Measurements from ENCODE around the gene GALNTL6.
A peak's percentile ranks its signal among the peaks of the same experiment; 100 is the strongest.

Gene GALNTL6

DNA sequence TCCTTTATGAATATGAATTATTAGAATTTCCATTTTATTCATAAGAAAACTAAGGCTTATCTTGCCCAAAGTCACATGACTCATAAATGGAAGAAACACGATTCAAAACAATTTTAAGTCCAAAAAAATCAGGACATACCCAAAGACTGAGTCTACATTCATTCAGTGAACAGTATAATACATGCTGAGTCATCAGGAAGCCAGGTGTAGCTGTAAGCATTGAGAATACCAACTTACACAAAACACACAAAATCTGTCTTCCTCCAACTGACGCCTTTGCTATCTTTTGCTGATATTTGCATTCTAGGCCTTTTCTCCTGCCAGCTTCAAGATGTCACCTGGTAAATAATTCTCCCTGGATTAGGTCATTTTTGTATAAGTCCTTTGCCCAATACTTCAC, 835.3 kb downstream of the GALNTL6 start:
- TF ChIP-seq, protein P1, sequence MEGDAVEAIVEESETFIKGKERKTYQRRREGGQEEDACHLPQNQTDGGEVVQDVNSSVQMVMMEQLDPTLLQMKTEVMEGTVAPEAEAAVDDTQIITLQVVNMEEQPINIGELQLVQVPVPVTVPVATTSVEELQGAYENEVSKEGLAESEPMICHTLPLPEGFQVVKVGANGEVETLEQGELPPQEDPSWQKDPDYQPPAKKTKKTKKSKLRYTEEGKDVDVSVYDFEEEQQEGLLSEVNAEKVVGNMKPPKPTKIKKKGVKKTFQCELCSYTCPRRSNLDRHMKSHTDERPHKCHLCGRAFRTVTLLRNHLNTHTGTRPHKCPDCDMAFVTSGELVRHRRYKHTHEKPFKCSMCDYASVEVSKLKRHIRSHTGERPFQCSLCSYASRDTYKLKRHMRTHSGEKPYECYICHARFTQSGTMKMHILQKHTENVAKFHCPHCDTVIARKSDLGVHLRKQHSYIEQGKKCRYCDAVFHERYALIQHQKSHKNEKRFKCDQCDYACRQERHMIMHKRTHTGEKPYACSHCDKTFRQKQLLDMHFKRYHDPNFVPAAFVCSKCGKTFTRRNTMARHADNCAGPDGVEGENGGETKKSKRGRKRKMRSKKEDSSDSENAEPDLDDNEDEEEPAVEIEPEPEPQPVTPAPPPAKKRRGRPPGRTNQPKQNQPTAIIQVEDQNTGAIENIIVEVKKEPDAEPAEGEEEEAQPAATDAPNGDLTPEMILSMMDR (IDR thresholded peaks at IDR 0.05; ENCODE audit: poor library complexity, severe bottlenecking): no peak
- no peaks in the 10 kb centered on the region for H3K36me3 ChIP-seq (ENCODE audit: low read depth)
- no peak overlapping the region for H3K27ac ChIP-seq (ENCODE audit: poor library complexity, severe bottlenecking)
- ATAC-seq (ENCODE audit: low read depth) (peak; percentile 82), DNase-seq (ENCODE audit: low spot score) (no peak)
- H3K27me3 ChIP-seq (ENCODE audit: insufficient read depth, poor library complexity, severe bottlenecking): no peaks in the 10 kb centered on the region
- H3K4me3 ChIP-seq (ENCODE audit: severe bottlenecking): no peak overlapping the region
- peaks cover 8% of the 10 kb centered on the region for H3K4me1 ChIP-seq (ENCODE audit: insufficient read depth, poor library complexity, severe bottlenecking)
- H3K9me3 ChIP-seq (ENCODE audit: severe bottlenecking): no peaks in the 10 kb centered on the region

DNA sequence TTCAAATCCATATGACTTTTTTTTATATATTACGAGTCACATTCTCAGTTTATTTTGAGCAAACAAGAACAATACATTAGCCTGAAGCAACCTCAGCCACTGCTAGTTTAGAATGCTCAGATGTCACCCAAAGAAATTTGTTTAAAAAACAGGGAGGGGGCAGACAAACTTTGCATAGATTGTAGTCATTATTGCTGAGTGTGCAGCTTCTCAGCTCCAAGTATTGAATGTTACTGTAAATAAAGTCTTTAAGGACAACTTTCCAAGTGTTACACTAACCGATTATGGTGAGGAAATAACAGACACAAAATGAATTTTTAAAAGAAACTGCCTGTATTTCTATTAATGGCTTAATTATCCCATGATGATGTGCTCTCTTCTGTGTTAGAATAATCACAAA, 835.9 kb downstream of the GALNTL6 start:
- DNase-seq (ENCODE audit: low spot score) (no peak), ATAC-seq (ENCODE audit: low read depth) (no peak)
- H3K4me3 ChIP-seq (ENCODE audit: severe bottlenecking): no peak overlapping the region
- H3K27ac ChIP-seq (ENCODE audit: poor library complexity, severe bottlenecking): no peak overlapping the region
- TF ChIP-seq, protein P1 (IDR thresholded peaks at IDR 0.05; ENCODE audit: poor library complexity, severe bottlenecking): no peak
- no peaks in the 10 kb centered on the region for H3K36me3 ChIP-seq (ENCODE audit: low read depth)
- H3K4me1 ChIP-seq (ENCODE audit: insufficient read depth, poor library complexity, severe bottlenecking): peaks cover 8% of the 10 kb centered on the region
- H3K9me3 ChIP-seq (ENCODE audit: severe bottlenecking): no peaks in the 10 kb centered on the region
- no peaks in the 10 kb centered on the region for H3K27me3 ChIP-seq (ENCODE audit: insufficient read depth, poor library complexity, severe bottlenecking)

DNA sequence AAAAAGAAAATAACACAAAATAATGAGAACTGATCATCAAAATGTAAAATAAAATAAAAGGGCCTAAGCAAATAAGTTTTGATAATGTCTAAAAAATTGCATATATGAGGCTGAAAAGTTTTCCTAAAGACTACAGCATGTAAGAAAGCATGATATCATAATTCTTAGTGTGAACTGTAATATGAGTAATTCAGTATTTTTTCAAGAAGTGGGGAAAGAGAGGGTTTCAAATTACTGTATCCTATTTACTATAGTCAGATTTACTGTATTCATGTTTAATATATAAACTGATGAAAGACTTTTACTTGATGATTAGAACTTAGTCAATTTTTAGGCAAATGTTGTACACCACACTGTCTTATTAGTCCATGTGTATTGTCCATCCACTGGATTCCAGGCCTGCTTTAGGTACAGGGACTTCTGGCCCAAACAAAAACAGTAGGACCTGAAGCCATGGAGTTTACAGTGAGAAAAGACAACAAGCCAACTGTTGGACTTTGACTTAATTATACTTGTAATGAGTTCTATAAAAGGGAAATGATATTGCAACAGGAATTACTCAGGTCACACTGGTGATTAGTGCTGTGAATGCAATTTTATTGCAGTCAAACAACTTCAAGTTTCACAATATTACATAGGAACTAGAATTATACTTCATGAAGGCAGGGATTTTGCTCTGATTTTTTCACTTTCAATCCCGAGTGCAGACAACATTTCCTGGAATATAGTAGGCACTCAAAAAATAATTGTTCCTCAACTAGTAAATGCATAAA, 837.7 kb downstream of the GALNTL6 start:
- Histone ChIP-seq H3K27ac (ENCODE audit: poor library complexity, severe bottlenecking) (no peak overlapping the region), H3K4me1 (ENCODE audit: insufficient read depth, poor library complexity, severe bottlenecking) (peaks cover 8% of the 10 kb centered on the region), H3K4me3 (ENCODE audit: severe bottlenecking) (no peak overlapping the region), H3K36me3 (ENCODE audit: low read depth) (no peaks in the 10 kb centered on the region), H3K27me3 (ENCODE audit: insufficient read depth, poor library complexity, severe bottlenecking) (no peaks in the 10 kb centered on the region), H3K9me3 (ENCODE audit: severe bottlenecking) (no peaks in the 10 kb centered on the region)
- TF ChIP-seq, protein P1 (IDR thresholded peaks at IDR 0.05; ENCODE audit: poor library complexity, severe bottlenecking): no peak
- no peak for ATAC-seq (ENCODE audit: low read depth)
- no peak for DNase-seq (ENCODE audit: low spot score)

DNA sequence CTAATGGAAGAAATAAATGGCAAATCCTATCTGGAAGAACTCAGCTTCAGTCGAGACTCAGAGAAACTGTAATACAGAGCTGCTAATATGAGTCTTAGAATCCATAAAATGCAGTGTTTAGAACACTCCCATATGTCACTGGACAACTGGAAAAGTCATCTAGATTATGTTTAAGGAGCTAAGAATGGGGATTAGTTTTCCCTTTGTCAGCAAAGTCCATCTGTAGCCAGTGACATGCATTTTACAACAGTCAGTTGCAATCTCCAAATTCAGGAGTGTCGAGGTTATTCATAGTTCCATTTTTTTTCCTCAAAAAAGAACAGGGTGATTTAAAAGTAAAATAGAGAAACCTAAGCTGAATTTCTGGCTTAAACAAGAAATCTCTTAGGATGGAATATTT, 838.8 kb downstream of the GALNTL6 start:
- Histone ChIP-seq H3K4me1 (ENCODE audit: insufficient read depth, poor library complexity, severe bottlenecking) (peaks cover 8% of the 10 kb centered on the region), H3K4me3 (ENCODE audit: severe bottlenecking) (no peak overlapping the region), H3K9me3 (ENCODE audit: severe bottlenecking) (no peaks in the 10 kb centered on the region), H3K27ac (ENCODE audit: poor library complexity, severe bottlenecking) (no peak overlapping the region), H3K27me3 (ENCODE audit: insufficient read depth, poor library complexity, severe bottlenecking) (no peaks in the 10 kb centered on the region), H3K36me3 (ENCODE audit: low read depth) (no peaks in the 10 kb centered on the region)
- DNase-seq (ENCODE audit: low spot score) (no peak), ATAC-seq (ENCODE audit: low read depth) (no peak)
- TF ChIP-seq, protein P1 (IDR thresholded peaks at IDR 0.05; ENCODE audit: poor library complexity, severe bottlenecking): no peak

DNA sequence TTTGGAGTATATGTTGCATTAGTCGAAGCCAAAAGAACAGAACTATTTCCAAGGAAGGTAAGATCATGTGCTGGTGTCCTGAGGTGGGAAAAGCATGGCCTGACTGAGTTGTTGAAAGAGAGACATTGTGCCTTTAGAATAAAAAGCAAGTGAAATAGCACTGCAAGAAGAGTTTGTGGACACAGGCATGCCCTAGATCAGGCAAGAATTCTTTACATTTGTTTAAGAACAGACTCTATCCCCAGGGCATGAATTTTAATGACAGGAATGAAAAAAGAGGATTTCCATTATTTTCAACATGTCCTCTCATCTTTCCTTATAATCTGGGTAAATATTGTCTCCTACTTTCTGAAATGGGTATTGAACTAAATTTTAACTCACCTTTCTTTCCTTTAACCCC, 839.2 kb downstream of the GALNTL6 start:
- Histone ChIP-seq H3K36me3 (ENCODE audit: low read depth) (no peaks in the 10 kb centered on the region), H3K27me3 (ENCODE audit: insufficient read depth, poor library complexity, severe bottlenecking) (no peaks in the 10 kb centered on the region), H3K9me3 (ENCODE audit: severe bottlenecking) (no peaks in the 10 kb centered on the region), H3K4me1 (ENCODE audit: insufficient read depth, poor library complexity, severe bottlenecking) (peaks cover 8% of the 10 kb centered on the region), H3K27ac (ENCODE audit: poor library complexity, severe bottlenecking) (no peak overlapping the region), H3K4me3 (ENCODE audit: severe bottlenecking) (no peak overlapping the region)
- no peak for ATAC-seq (ENCODE audit: low read depth)
- DNase-seq (ENCODE audit: low spot score): no peak
- TF ChIP-seq, protein P1 (IDR thresholded peaks at IDR 0.05; ENCODE audit: poor library complexity, severe bottlenecking): no peak

All from RWPE2 (cell line).